Neural cell (in vitro differentiated cells): ENCODE measurements around the gene NDUFAF3. TPM values are rescaled to one million over a fixed set of nuclear protein-coding genes. Genes with fewer than 3 reads are reported as not detected.

Experiments used
- H2AFZ ChIP-seq: fragments of 200-600, 300-800 bp; sonication (generic), shearing (Covaris generic); 2 replicates; pipeline ENCODE4 v1.6.0; 2014; ENCODE audit warnings: low read depth, mild to moderate bottlenecking, antibody characterized with exemption, low read length, moderate library complexity
- H3F3A ChIP-seq: fragments of 200-600 bp; shearing (Covaris generic); 2 replicates; pipeline ENCODE4 v1.6.1; 2016; ENCODE audit warnings: mild to moderate bottlenecking, moderate library complexity, mixed read lengths, antibody characterized with exemption, low read length; ENCODE audit not compliant: insufficient read depth, poor library complexity, severe bottlenecking
- H3K27ac ChIP-seq: fragments of 200-600, 300-800 bp; sonication (generic), shearing (Covaris generic); 2 replicates; pipeline ENCODE4 v1.5.1; 2014; ENCODE audit warnings: mild to moderate bottlenecking, low read length, moderate library complexity
- H3K27me3 ChIP-seq: fragments of 300-800, 200-600 bp; sonication (generic), shearing (Covaris generic); 2 replicates; pipeline ENCODE4 v1.6.0; 2014; ENCODE audit warnings: mild to moderate bottlenecking, low read depth, low read length, moderate library complexity; ENCODE audit not compliant: insufficient read depth
- H3K36me3 ChIP-seq: fragments of 300-800, 200-600 bp; sonication (generic), shearing (Covaris generic); 2 replicates; pipeline ENCODE4 v1.5.1; 2014; ENCODE audit warnings: mild to moderate bottlenecking, antibody characterized with exemption, low read length, moderate library complexity; ENCODE audit not compliant: insufficient read depth
- H3K4me2 ChIP-seq: fragments of 300-800, 200-600 bp; sonication (generic), shearing (Covaris generic); 2 replicates; pipeline ENCODE4 v1.6.0; 2014; ENCODE audit warnings: mild to moderate bottlenecking, low read length
- H3K4me3 ChIP-seq: fragments of 300-800, 200-600 bp; sonication (generic), shearing (Covaris generic); 2 replicates; pipeline ENCODE4 v1.5.1; 2014; ENCODE audit warnings: mild to moderate bottlenecking, low read length, moderate library complexity
- H3K79me2 ChIP-seq: fragments of 200-600 bp; shearing (Covaris generic); replicated peaks from 2 replicates; pipeline ENCODE4 v1.6.0; 2014; ENCODE audit warnings: mild to moderate bottlenecking, low read length, moderate library complexity; ENCODE audit not compliant: insufficient read depth
- H3K9ac ChIP-seq: fragments of 300-800, 200-600 bp; sonication (generic), shearing (Covaris generic); 2 replicates; pipeline ENCODE4 v1.6.1; 2016; ENCODE audit warnings: mild to moderate bottlenecking, low read length, mixed read lengths
- H3K9me2 ChIP-seq: fragments of 200-600 bp; shearing (Covaris generic); 2 replicates; pipeline ENCODE4 v1.6.1; 2016; ENCODE audit warnings: mild to moderate bottlenecking, low read length, mixed read lengths; ENCODE audit not compliant: insufficient read depth
- H3K9me3 ChIP-seq: fragments of 200-600, 300-800 bp; sonication (generic), shearing (Covaris generic); 2 replicates; pipeline ENCODE4 v1.6.1; 2016; ENCODE audit warnings: mild to moderate bottlenecking, mixed run types, low read length, moderate library complexity, mixed read lengths
- H4K20me1 ChIP-seq: fragments of 200-600 bp; shearing (Covaris generic); 2 replicates; pipeline ENCODE4 v1.6.1; 2016; ENCODE audit warnings: mild to moderate bottlenecking, mixed run types; ENCODE audit not compliant: insufficient read depth
- CTCF ChIP-seq: fragments of 450-650 bp; IDR thresholded peaks from 2 replicates; pipeline ENCODE4 v1.5.1; 2014; ENCODE audit warnings: antibody characterized with exemption, mild to moderate bottlenecking, moderate library complexity; ENCODE audit not compliant: poor library complexity, severe bottlenecking
- EP300 ChIP-seq: fragments of 450-650 bp; conservative IDR thresholded peaks from 2 replicates; pipeline ENCODE4 v1.6.1; 2014; ENCODE audit warnings: antibody characterized with exemption, mild to moderate bottlenecking, moderate library complexity; ENCODE audit not compliant: poor library complexity, severe bottlenecking
- EZH2 ChIP-seq: fragments of 200-600, 300-800 bp; shearing (Covaris generic), sonication (generic); IDR thresholded peaks from 2 replicates; pipeline ENCODE4 v1.6.1; 2014; ENCODE audit warnings: antibody characterized with exemption, low read length, borderline replicate concordance, mild to moderate bottlenecking; ENCODE audit not compliant: insufficient read depth, poor library complexity, severe bottlenecking
- MXI1 ChIP-seq: fragments of 450-650 bp; conservative IDR thresholded peaks from 2 replicates; pipeline ENCODE4 v1.6.1; 2014; ENCODE audit warnings: antibody characterized with exemption, mild to moderate bottlenecking; ENCODE audit not compliant: poor library complexity, severe bottlenecking
- POLR2AphosphoS5 ChIP-seq: IDR thresholded peaks from 2 replicates; pipeline ENCODE4 v1.6.1; 2012
- RAD21 ChIP-seq: fragments of 450-650 bp; conservative IDR thresholded peaks from 2 replicates; pipeline ENCODE4 v1.6.1; 2014; ENCODE audit warnings: antibody characterized with exemption, mild to moderate bottlenecking, moderate library complexity
- REST ChIP-seq: IDR thresholded peaks from 2 replicates; pipeline ENCODE4 v1.6.1; 2012; ENCODE audit warnings: borderline replicate concordance
- SMC3 ChIP-seq: fragments of 450-650 bp; conservative IDR thresholded peaks from 2 replicates; pipeline ENCODE4 v1.6.1; 2014; ENCODE audit warnings: antibody characterized with exemption, mild to moderate bottlenecking, moderate library complexity; ENCODE audit not compliant: poor library complexity
- TAF1 ChIP-seq: IDR thresholded peaks from 2 replicates; pipeline ENCODE4 v1.6.1; 2012; ENCODE audit warnings: low read depth
- polyA plus RNA-seq: library from polyadenylated mRNA; depleted of rRNA; stranded (reverse); fragments of >200 nt; gene quantifications from 2 replicates; pipeline ENCODE4 v1.2.3, GENCODE V29; 2014

Gene NDUFAF3
- polyA plus RNA-seq, 1 donor from 2014 or later, result 36.2 TPM

GRCh38 chr3:49015072-49015471 is 6.8 kb upstream of the NDUFAF3 start (continued):
- TF ChIP-seq CTCF, result no peak

- H3K4me3 ChIP-seq, result no peak overlapping the region
- no peak overlapping the region for H3K4me2 ChIP-seq
- H2AFZ ChIP-seq, result no peak overlapping the region
- no peaks in the 10 kb centered on the region for H3F3A ChIP-seq
- H3K9me2 ChIP-seq, result no peaks in the 10 kb centered on the region
- no peak overlapping the region for H3K27ac ChIP-seq
- H4K20me1 ChIP-seq, result peaks cover 9% of the 10 kb centered on the region
- no peaks in the 10 kb centered on the region for H3K9me3 ChIP-seq
- H3K9ac ChIP-seq, result no peak overlapping the region
- H3K36me3 ChIP-seq, result no peaks in the 10 kb centered on the region
- TF ChIP-seq RAD21 (no peak), SMC3 (no peak), EP300 (no peak), CTCF (no peak), POLR2AphosphoS5 (no peak), TAF1 (no peak), EZH2 (no peak), REST (no peak), MXI1 (no peak)
- H3K27me3 ChIP-seq, result no peaks in the 10 kb centered on the region
- peaks cover 41% of the 10 kb centered on the region for H3K79me2 ChIP-seq
These were observed 6.2 kb upstream of the NDUFAF3 start for GRCh38 chr3:49015765-49016164.
